Mesodermal cell (in vitro differentiated cells): ENCODE results near the gene MYH11.
"Not testable (repeated sequence)": the region's sequence is repeated elsewhere in the genome, so short reads cannot be mapped to it uniquely, and the experiment has no call there.

ENCODE experiments used
- H3K27ac ChIP-seq: 2 replicates; pipeline ENCODE4 v1.7.0; 2013; ENCODE audit warnings: mild to moderate bottlenecking, low read depth, low read length, moderate library complexity; ENCODE audit not compliant: severe bottlenecking
- H3K36me3 ChIP-seq: 2 replicates; pipeline ENCODE4 v1.7.1; 2013; ENCODE audit warnings: mild to moderate bottlenecking, low read length, moderate library complexity; ENCODE audit not compliant: control insufficient read depth, insufficient read depth
- H3K4me1 ChIP-seq: one replicate; pipeline ENCODE4 v1.7.1; 2013; ENCODE audit warnings: mild to moderate bottlenecking, low read length; ENCODE audit not compliant: insufficient read depth, control insufficient read depth, poor library complexity, severe bottlenecking
- H3K4me3 ChIP-seq: 2 replicates; pipeline ENCODE4 v1.7.0; 2013; ENCODE audit warnings: low read length, control low read depth, mild to moderate bottlenecking; ENCODE audit not compliant: insufficient read depth, poor library complexity, severe bottlenecking; ENCODE audit errors: extremely low read depth
- H3K9me3 ChIP-seq: 2 replicates; pipeline ENCODE4 v1.7.1; 2013; ENCODE audit warnings: mild to moderate bottlenecking, low read length, moderate library complexity; ENCODE audit not compliant: control insufficient read depth
- WGBS, 2 experiments: methylation state at CpG; one replicate each; pipeline ENCODE4 v1.1.5; 2013; ENCODE audit warnings: missing lambda C conversion rate in 2 of 2; ENCODE audit not compliant: insufficient coverage in 2 of 2; 5-methylcytosine and 5-hydroxymethylcytosine counted together

Gene MYH11

DNA sequence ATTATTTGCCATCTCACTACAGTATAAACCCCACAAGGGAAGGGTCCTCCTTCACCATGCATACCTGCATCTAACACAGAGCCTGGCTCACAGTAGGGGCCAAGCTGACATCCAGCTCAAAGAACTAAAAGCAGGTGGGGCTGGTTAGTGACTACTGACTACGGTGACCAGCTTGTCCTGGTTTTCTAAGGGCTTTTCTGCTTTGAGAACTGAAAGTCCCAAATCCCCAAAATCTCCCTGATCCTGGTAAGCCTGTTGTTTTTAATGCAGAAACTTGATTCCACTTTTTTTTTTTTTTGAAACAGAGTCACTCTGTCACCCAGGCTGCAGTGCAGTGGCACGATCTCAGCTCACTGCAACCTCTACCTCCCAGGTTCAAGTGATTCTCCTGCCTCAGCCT, 117.4 kb downstream of the MYH11 start:
- H3K27ac ChIP-seq, result no peak overlapping the region
- H3K36me3 ChIP-seq, result no peaks in the 10 kb centered on the region
- H3K4me3 ChIP-seq, result no peak overlapping the region
- H3K4me1 ChIP-seq, result no peaks in the 10 kb centered on the region
- 87 to 100% methylated on average over 1 of the region's 2 CpGs for WGBS, 2 experiments
- no peaks in the 10 kb centered on the region for H3K9me3 ChIP-seq

DNA sequence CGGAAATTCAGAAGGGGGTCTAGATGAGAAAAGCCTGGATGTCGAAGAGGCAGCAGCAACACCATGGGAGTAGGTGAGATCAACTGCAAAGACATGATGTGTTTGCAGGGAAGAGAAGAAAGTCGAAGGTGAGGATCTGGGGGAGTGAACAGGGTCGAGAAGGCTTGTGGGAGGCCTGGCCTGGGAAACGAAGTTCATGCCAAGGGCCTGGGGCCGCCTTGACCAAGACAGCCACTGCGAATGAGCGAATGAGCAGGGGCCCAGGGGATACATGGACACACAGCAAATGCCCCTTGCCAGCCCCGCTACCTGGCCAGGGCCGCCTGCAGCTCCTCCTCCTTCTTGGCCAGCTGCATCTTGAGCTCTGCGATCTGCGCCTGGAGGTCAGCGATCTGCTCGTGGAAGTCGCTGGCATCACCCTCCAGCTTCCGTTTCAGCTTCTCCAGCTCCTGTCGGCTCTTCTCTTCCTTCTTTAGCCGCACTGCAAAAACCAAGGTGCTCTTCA, 119.6 kb downstream of the MYH11 start:
- H3K27ac ChIP-seq, result no peak overlapping the region
- H3K4me1 ChIP-seq, result no peaks in the 10 kb centered on the region
- 88 to 96% methylated on average over 18 of the region's 18 CpGs for WGBS, 2 experiments
- no peak overlapping the region for H3K4me3 ChIP-seq
- no peaks in the 10 kb centered on the region for H3K9me3 ChIP-seq
- no peaks in the 10 kb centered on the region for H3K36me3 ChIP-seq

DNA sequence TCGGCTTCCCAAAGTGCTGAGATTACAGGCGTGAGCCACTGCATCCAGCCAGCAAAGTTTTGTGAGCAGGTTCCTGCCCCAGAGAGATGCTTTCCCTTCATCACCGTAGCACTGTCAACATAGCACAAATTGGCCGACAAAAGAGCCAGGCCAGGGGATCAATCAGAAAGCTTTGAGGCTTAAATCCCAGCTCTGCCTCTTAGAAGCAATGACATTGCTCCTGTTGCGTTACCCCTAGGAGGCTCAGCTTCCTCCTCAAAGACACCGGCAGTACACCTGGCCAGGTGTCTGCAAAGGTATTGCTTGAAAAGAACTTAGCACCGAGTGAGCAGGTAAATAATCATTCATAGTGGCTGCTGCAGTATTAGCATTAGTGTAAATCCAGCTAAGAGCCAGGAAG, 120.3 kb downstream of the MYH11 start:
- H3K9me3 ChIP-seq, result no peaks in the 10 kb centered on the region
- H3K36me3 ChIP-seq, result no peaks in the 10 kb centered on the region
- H3K4me3 ChIP-seq, result no peak overlapping the region
- H3K4me1 ChIP-seq, result no peaks in the 10 kb centered on the region
- no peak overlapping the region for H3K27ac ChIP-seq
- 88 to 90% methylated on average over 6 to 7 of the region's 7 CpGs for WGBS, 2 experiments

DNA sequence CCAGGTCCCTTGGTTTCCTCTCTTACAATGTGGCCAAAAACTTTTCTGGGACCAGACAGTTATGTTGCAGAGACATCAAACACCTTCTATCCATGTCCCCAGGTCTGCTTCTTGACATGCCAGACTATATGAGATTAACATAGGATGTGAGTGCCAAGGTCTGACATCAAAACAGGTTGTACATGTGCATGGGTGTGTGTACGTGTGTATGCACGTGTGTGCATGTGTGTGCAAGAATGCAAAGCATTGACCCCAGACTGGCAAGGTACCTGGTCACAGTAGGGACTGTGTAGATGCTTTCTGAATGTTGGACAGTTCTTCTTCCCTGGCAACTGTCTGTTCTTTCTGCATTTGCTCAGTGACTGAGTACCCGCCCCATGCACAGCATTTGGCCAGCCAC, 121.2 kb downstream of the MYH11 start:
- 89 to 100% methylated on average over 2 of the region's 3 CpGs for WGBS, 2 experiments
- no peak overlapping the region for H3K27ac ChIP-seq
- no peaks in the 10 kb centered on the region for H3K9me3 ChIP-seq
- no peaks in the 10 kb centered on the region for H3K36me3 ChIP-seq
- H3K4me1 ChIP-seq, result no peaks in the 10 kb centered on the region
- H3K4me3 ChIP-seq, result no peak overlapping the region

DNA sequence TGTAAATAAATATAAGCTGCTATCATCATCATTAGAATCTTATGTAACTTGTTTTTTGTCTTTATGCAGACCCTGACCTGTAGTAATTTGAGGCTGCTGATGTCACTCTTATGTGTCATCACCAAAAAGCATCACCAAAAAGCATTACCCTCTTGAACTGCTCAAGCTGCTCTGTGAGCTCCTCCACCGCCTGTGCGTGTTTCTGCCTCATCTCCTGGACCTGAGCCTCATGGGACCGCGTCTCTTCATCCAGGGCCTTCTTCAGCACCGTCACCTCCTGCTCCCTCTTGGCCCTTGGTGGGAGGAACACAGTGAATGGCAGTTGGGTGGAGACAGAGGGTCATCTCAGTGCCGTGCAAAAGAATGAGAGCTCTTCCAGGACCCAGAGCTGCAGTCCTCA, 124.4 kb downstream of the MYH11 start:
- no peak overlapping the region for H3K27ac ChIP-seq
- H3K4me3 ChIP-seq, result no peak overlapping the region
- no peaks in the 10 kb centered on the region for H3K9me3 ChIP-seq
- no peaks in the 10 kb centered on the region for H3K36me3 ChIP-seq
- no peaks in the 10 kb centered on the region for H3K4me1 ChIP-seq
- WGBS, 2 experiments, result 87 to 95% methylated on average over 3 to 4 of the region's 6 CpGs

DNA sequence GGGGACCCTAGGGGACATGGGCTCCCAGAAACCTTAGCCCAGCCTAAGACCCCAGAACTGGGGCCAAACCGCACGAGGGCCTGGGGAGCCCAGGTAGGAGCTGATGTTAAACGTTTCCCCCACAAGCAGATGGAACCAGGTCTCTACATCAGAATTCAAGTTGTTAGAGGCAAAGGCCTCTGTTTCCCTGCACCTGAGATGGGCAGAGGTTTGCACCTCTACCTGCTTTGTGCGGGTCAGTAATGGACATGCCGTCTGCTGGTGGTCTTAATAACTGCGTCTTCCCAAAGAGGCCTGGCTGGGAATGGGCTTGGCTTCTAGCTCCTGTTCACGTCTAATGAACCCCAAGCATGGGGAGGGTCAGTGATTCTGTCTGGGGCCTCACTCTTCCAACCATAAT, 127.7 kb downstream of the MYH11 start:
- H3K4me3 ChIP-seq, result no peak overlapping the region
- peaks cover 15% of the 10 kb centered on the region for H3K36me3 ChIP-seq
- 94 to 99% methylated on average over 7 of the region's 7 CpGs for WGBS, 2 experiments
- no peaks in the 10 kb centered on the region for H3K9me3 ChIP-seq
- H3K4me1 ChIP-seq, result no peaks in the 10 kb centered on the region
- H3K27ac ChIP-seq, result no peak overlapping the region

DNA sequence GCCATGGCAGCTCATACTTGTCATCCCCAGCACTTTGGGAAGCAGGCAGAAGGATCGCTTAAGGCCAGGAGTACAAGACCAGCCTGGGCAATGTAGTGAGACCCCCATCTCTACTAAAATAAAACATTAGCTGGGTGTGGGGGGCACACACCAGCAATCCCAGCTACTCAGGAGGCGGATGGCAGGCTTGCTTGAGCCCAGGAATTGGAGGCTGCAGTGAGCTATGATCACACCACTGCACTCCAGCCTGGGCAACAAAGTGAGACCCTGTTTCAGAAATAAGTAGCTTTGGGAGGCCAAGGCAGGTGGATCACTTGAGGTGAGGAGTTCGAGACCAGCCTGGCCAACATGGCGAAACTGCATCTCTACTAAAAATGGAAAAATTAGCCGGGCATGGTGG, 129.1 kb downstream of the MYH11 start:
- H3K27ac ChIP-seq, H3K9me3 ChIP-seq, H3K4me1 ChIP-seq, H3K4me3 ChIP-seq: not testable (repeated sequence)
- WGBS, 2 experiments, result 89 to 95% methylated on average over 4 to 5 of the region's 5 CpGs
- peaks cover 15% of the 10 kb centered on the region for H3K36me3 ChIP-seq

DNA sequence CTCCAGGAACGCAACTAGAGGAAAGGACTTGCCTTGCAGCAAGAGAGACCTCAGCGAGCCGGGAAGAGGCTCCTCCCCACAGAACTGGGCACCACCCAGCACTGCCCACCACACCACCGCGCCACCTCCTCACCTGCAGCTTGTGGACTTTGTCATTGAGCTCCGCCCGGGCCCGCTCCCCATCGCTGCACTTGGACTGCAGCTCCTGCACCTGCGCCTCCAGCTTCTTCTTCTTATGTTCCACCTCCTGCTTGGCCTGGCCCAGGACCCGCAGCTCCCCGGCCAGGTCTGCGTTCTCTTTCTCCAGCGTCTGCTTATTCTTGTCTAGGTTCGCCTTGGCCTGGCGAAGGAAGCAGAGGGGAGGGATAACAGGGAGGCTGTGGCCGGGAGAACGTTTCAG, 130.1 kb downstream of the MYH11 start:
- H3K36me3 ChIP-seq, result peaks cover 15% of the 10 kb centered on the region
- H3K4me3 ChIP-seq, result no peak overlapping the region
- no peaks in the 10 kb centered on the region for H3K4me1 ChIP-seq
- H3K27ac ChIP-seq, result no peak overlapping the region
- H3K9me3 ChIP-seq, result no peaks in the 10 kb centered on the region
- whole genome bisulfite sequencing, 2 experiments, result 88 to 93% methylated on average over 10 to 15 of the region's 18 CpGs

DNA sequence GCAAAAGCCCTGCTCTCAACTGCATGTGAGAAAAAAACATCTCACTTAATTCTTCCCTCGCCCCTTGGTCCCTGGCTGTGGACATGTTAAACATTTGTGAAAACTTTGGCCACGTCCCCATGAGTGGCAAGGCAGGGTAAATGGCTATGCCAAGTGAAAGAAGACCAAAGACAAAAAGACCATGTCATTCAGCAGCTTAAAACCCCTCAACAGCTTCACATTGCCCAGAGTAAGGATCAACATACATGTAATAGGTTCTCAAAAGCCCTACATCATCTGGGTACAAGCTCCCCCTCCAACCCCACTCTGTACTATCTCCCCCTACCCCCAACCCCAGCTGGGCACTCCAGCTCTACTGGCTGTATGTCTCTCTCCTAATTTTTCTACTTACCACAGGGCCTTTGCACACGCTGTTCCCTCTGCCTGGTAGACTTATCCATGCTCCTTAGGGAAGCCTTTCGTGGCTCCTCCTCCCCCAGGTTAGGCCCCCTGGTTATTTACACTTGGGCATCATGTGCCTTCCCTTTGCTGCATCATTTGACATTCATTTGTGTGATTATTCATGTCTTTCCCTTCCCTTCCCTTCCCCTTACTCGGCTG, 131.1 kb downstream of the MYH11 start:
- H3K4me1 ChIP-seq, result no peaks in the 10 kb centered on the region
- 86 to 94% methylated on average over 4 of the region's 5 CpGs for WGBS, 2 experiments
- H3K9me3 ChIP-seq, result no peaks in the 10 kb centered on the region
- H3K27ac ChIP-seq, result no peak overlapping the region
- H3K36me3 ChIP-seq, result peaks cover 18% of the 10 kb centered on the region
- no peak overlapping the region for H3K4me3 ChIP-seq

DNA sequence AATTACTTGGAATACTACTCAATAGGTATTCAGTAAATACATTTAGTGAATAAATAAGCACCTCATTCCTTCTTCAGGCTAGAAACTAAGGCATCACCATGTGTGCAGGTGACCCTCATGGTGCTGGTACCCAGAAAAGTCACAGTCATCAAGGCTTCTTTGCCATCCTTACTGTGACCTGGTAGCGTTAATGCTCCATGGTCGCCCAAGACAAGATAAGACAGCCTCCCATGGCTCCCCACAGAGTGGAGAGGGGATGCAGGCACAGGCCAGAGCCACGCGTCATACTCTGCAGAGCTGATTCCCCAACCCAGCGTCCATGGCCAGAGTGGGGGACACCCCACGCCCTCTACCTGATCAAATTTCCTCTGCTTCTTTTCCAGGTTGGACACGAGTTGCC, 133.0 kb downstream of the MYH11 start:
- H3K4me3 ChIP-seq, result no peak overlapping the region
- peaks cover 25% of the 10 kb centered on the region for H3K36me3 ChIP-seq
- no peaks in the 10 kb centered on the region for H3K9me3 ChIP-seq
- H3K4me1 ChIP-seq, result no peaks in the 10 kb centered on the region
- 90 to 93% methylated on average over 7 of the region's 7 CpGs for WGBS, 2 experiments
- no peak overlapping the region for H3K27ac ChIP-seq

DNA sequence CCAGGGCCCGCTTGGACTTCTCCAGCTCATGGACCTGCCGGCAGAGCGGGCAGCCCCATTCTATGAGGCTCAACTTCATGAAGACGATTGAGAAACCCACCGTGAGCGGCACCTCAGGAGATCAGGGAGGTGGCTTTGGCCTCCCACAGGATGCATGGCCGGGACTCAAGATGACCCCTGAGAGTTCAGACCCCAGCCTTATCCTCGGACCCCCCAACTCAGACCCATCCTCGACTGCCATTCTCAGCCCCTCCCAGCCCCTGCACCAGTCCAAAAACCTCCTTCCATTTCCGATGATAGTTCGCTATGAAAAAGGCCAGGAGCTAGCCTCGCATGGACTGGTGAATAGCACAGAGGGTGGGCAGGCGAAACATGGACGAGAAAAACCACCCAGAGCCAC, 135.8 kb downstream of the MYH11 start:
- 94 to 97% methylated on average over 11 to 12 of the region's 14 CpGs for WGBS, 2 experiments
- no peaks in the 10 kb centered on the region for H3K9me3 ChIP-seq

More for the DNA sequence above, 135.8 kb downstream of the MYH11 start:
- Histone ChIP-seq H3K4me1 (no peaks in the 10 kb centered on the region), H3K36me3 (peaks cover 30% of the 10 kb centered on the region), H3K4me3 (no peak overlapping the region), H3K27ac (no peak overlapping the region)
